ENCODE measurements around the gene CDYL.

Gene CDYL

GRCh38 chr6:4981761-4982160, 205.6 kb downstream of the CDYL start:
- TF ChIP-seq REST (IDR thresholded peaks at IDR 0.05; ENCODE audit: low read depth) (no peak), CEBPB (IDR thresholded peaks at IDR 0.05) (no peak), YY1 (IDR thresholded peaks at IDR 0.05; ENCODE audit: low read depth) (no peak), TCF12 (IDR thresholded peaks at IDR 0.05; ENCODE audit: low read depth) (no peak), RAD21 (IDR thresholded peaks at IDR 0.05; ENCODE audit: low read depth) (no peak), ZBTB7A (IDR thresholded peaks at IDR 0.05; ENCODE audit: low read depth) (no peak), TAF1 (IDR thresholded peaks at IDR 0.05; ENCODE audit: low read depth) (no peak), MAX (IDR thresholded peaks at IDR 0.05) (no peak), NFIC (IDR thresholded peaks at IDR 0.05) (no peak), USF1 (IDR thresholded peaks at IDR 0.05) (no peak), TEAD4 (IDR thresholded peaks at IDR 0.05) (no peak), EGR1 (IDR thresholded peaks at IDR 0.05) (no peak), EP300 (IDR thresholded peaks at IDR 0.05; ENCODE audit: borderline replicate concordance) (no peak), CREB1 (IDR thresholded peaks at IDR 0.05; ENCODE audit: low read depth) (no peak), FOXM1 (IDR thresholded peaks at IDR 0.05; ENCODE audit: borderline replicate concordance, low read depth) (no peak)

GRCh38 chr6:4983322-4983721, 207.1 kb downstream of the CDYL start:
- TF ChIP-seq TCF12 (IDR thresholded peaks at IDR 0.05; ENCODE audit: low read depth) (no peak), USF1 (IDR thresholded peaks at IDR 0.05) (no peak), ZBTB7A (IDR thresholded peaks at IDR 0.05; ENCODE audit: low read depth) (no peak), CREB1 (IDR thresholded peaks at IDR 0.05; ENCODE audit: low read depth) (no peak), EGR1 (IDR thresholded peaks at IDR 0.05) (no peak), EP300 (IDR thresholded peaks at IDR 0.05; ENCODE audit: borderline replicate concordance) (no peak), RAD21 (IDR thresholded peaks at IDR 0.05; ENCODE audit: low read depth) (no peak), YY1 (IDR thresholded peaks at IDR 0.05; ENCODE audit: low read depth) (no peak), REST (IDR thresholded peaks at IDR 0.05; ENCODE audit: low read depth) (no peak), FOXM1 (IDR thresholded peaks at IDR 0.05; ENCODE audit: borderline replicate concordance, low read depth) (no peak)

- TF ChIP-seq ZBTB7A (IDR thresholded peaks at IDR 0.05; ENCODE audit: low read depth) (no peak), TEAD4 (IDR thresholded peaks at IDR 0.05) (no peak), USF1 (IDR thresholded peaks at IDR 0.05) (no peak), EP300 (IDR thresholded peaks at IDR 0.05; ENCODE audit: borderline replicate concordance) (no peak), RAD21 (IDR thresholded peaks at IDR 0.05; ENCODE audit: low read depth) (no peak)
These were observed 210.8 kb downstream of the CDYL start for GRCh38 chr6:4986999-4987398.

- TF ChIP-seq TCF12 (IDR thresholded peaks at IDR 0.05; ENCODE audit: low read depth), result no peak
- no peak for TF ChIP-seq YY1 (IDR thresholded peaks at IDR 0.05; ENCODE audit: low read depth)
- no peak for TF ChIP-seq CREB1 (IDR thresholded peaks at IDR 0.05; ENCODE audit: low read depth)
- TF ChIP-seq TEAD4 (IDR thresholded peaks at IDR 0.05), result no peak
- TF ChIP-seq TAF1 (IDR thresholded peaks at IDR 0.05; ENCODE audit: low read depth), result no peak
- TF ChIP-seq FOXM1 (IDR thresholded peaks at IDR 0.05; ENCODE audit: borderline replicate concordance, low read depth), result no peak
- TF ChIP-seq NFIC (IDR thresholded peaks at IDR 0.05), result no peak
- TF ChIP-seq ZBTB7A (IDR thresholded peaks at IDR 0.05; ENCODE audit: low read depth), result no peak
These were observed 211.2 kb downstream of the CDYL start for GRCh38 chr6:4987432-4987831.

GRCh38 chr6:4994741-4995140, 218.5 kb downstream of the CDYL start:
- TF ChIP-seq YY1 (IDR thresholded peaks at IDR 0.05; ENCODE audit: low read depth), result no peak
- TF ChIP-seq TCF12 (IDR thresholded peaks at IDR 0.05; ENCODE audit: low read depth), result no peak
- TF ChIP-seq RAD21 (IDR thresholded peaks at IDR 0.05; ENCODE audit: low read depth), result no peak
- no peak for TF ChIP-seq REST (IDR thresholded peaks at IDR 0.05; ENCODE audit: low read depth)
- no peak for TF ChIP-seq TEAD4 (IDR thresholded peaks at IDR 0.05)
- TF ChIP-seq NFIC (IDR thresholded peaks at IDR 0.05), result no peak

All from Ishikawa (cell line).